GM12875 (cell line): Measurements from ENCODE around the gene MAST4.

ENCODE experiments used
- H3K4me3 ChIP-seq: one replicate; pipeline ENCODE4 v1.5.1; 2011; ENCODE audit warnings: low read depth, low read length, control low read depth
- CTCF ChIP-seq: IDR thresholded peaks from 2 replicates; pipeline ENCODE4 v1.5.1; 2011; ENCODE audit warnings: low read depth, mild to moderate bottlenecking, control low read depth, inconsistent platforms, low read length, moderate library complexity, borderline replicate concordance; ENCODE audit not compliant: insufficient read depth

Gene MAST4

GRCh38 chr5:67133217-67133616 is 537.0 kb downstream of the MAST4 start:
- TF ChIP-seq CTCF = no peak
- no peak overlapping the region for H3K4me3 ChIP-seq

GRCh38 chr5:67133776-67134175 is 537.6 kb downstream of the MAST4 start:
- H3K4me3 ChIP-seq = no peak overlapping the region
- TF ChIP-seq CTCF = no peak

GRCh38 chr5:67135381-67135984 is 539.3 kb downstream of the MAST4 start:
- TF ChIP-seq CTCF = no peak
- H3K4me3 ChIP-seq = no peak overlapping the region

- no peak overlapping the region for H3K4me3 ChIP-seq
- no peak for TF ChIP-seq CTCF
These were observed 542.8 kb downstream of the MAST4 start for GRCh38 chr5:67139030-67139429.

GRCh38 chr5:67140413-67140812 is 544.2 kb downstream of the MAST4 start:
- no peak overlapping the region for H3K4me3 ChIP-seq
- TF ChIP-seq CTCF = no peak

GRCh38 chr5:67141644-67142043 is 545.5 kb downstream of the MAST4 start:
- no peak overlapping the region for H3K4me3 ChIP-seq
- TF ChIP-seq CTCF = no peak

GRCh38 chr5:67142816-67143215 is 546.6 kb downstream of the MAST4 start:
- no peak overlapping the region for H3K4me3 ChIP-seq
- no peak for TF ChIP-seq CTCF
